ENCODE measurements around the gene CHKA.
A peak's percentile ranks its signal among the peaks of the same experiment; 100 is the strongest.

CHKA gene

GRCh38 chr11:68033708-68034045 lies 87.5 kb downstream of the CHKA start:
- DNase-seq (ENCODE audit: low read depth in 1 of 2, low spot score in 1 of 2), result no peak

- no peak for DNase-seq (ENCODE audit: low read depth in 1 of 2, low spot score in 1 of 2)
Observed at GRCh38 chr11:68032997-68033707, 88.0 kb downstream of the CHKA start.

DNA sequence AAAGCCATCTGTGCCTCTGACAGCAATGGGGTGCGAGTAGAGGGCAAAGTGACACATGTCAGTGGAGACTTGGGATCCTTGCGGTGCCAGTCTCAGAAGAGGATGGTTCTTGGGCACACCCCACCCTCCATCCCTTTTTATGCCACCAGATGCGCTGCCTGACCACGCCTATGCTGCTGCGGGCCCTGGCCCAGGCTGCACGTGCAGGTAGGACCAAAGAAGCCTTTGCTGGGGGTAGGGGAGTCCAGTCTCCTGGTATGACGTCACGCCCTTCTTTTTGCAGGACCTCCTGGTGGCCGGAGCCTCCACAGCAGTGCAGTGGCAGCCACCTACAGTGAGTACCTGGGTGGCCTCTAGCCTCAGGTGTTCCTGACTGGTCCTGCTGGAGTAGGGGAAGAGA lies 89.2 kb downstream of the CHKA start:
- no peak for DNase-seq (ENCODE audit: low read depth in 1 of 2, low spot score in 1 of 2)

- no peak for DNase-seq (ENCODE audit: low read depth in 1 of 2, low spot score in 1 of 2)
Observed at GRCh38 chr11:68031144-68031464, 90.1 kb downstream of the CHKA start.

- peak; percentile 95 to 96 for DNase-seq (ENCODE audit: low read depth in 1 of 2, low spot score in 1 of 2)
Observed at GRCh38 chr11:68030318-68031143, 90.7 kb downstream of the CHKA start, which contains the start of gene NDUFS8. TSS of gene NDUFS8 (plus strand) at chr11:68030681. CDS start at chr11:68032152, 1,471 bp downstream.

DNA sequence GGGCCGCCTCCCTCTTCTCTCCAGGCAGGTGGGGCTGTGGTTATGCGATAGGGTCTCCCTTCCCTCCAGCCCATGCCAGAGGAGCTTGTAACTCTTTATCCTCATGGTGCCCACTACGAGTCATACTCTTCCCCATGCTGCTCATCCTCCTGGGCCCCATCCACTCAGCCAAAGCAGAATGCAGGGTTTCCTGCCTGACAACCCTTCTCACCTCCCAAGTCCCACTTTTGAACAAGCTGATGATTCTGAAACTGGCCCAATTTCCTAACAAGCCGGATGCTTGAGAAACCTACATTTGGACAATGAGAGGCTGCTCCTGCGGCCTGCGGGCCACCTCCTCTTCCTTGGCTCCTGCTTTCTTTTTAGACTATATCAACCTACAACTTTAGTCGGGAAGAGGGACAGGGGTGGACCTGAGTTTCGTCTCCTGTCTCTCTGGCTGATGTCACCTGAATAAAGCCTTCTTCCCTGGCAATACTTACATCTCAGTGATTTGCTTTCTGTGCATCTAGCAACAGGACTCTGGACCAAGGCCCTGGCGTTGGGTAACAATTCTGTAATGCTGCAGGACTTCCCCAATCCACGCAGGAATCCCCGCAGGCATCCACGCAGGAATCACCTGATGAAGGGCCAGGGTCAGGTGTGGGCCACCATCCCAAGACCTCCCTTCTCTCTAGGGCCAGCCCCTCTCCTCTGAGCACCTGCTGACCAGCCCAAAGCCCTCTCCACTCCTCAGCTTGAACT lies 92.2 kb downstream of the CHKA start:
- no peak for DNase-seq (ENCODE audit: low read depth in 1 of 2, low spot score in 1 of 2)

DNA sequence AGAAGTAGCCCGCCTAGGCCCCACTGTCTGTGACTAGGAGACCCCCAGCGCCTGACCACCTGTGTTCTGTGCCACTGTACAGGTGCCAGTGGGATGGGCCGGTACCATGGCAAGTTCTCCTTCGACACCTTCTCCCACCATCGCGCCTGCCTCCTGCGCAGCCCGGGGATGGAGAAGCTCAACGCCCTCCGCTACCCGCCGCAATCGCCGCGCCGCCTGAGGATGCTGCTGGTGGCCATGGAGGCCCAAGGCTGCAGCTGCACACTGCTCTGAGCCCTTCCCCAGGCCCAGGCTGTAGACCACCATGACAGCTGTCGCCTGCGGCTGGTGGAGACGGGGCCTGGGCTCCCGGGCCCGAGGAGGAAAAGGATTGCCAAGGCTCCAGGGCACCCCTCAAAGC lies 93.5 kb downstream of the CHKA start:
- no peak for DNase-seq (ENCODE audit: low read depth in 1 of 2, low spot score in 1 of 2)

DNA sequence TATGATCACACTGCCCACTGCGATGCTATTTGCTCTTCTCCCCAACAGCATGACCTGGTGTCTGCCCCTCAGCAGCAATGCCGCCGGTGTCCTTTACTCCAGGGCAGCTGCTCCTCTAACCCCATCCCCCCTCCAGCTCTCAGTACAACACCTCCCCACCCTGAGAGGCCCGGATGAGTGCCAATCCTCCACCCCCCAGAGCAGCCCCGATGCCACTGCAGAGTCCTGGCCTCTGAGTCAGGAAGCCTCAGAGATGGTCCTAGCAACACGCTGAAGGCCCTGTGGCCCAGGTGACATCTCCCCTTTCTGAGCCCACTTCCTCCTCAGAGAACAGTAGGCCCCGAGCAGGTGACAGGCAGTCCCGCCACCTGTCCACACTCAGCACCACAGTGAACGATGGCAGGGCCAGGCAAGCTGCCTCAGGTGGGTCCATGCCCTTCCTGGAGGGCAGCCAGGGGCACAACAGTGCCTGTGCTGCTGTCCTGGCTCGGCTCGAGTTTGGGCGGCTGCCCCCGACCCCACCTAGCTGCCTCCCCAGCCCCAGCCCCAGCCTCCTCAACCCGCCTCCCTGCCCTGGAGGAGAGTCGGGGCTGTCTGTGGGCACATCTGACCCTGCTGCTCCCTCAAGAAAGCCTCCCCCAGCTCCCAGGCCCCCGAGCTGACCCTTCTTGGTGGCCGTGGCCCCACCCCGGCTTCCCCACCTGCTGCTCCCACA lies 94.6 kb downstream of the CHKA start:
- no peak for DNase-seq (ENCODE audit: low read depth in 1 of 2, low spot score in 1 of 2)

DNA sequence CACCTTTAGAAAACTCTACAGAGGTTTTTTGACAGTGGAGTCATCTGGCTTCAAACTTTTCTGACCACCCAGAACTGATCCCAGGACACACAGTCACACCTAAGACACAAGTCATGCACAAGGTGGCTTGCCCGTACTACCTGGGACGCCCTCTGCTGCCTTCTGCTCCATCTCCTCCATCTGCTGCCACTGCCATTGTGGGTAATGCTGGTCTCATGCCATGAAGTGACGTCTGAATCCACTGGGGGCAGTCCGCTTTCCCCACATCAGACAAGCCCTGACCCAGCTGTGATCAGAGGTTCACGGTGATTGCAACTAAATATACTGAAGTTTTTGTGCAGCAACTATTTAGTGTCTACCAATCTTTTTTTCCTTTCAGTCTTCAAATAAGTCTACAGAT lies 96.1 kb downstream of the CHKA start:
- DNase-seq (ENCODE audit: low read depth in 1 of 2, low spot score in 1 of 2), result no peak

GRCh38 chr11:68024508-68024907 lies 96.7 kb downstream of the CHKA start:
- DNase-seq (ENCODE audit: low read depth in 1 of 2, low spot score in 1 of 2), result no peak

GRCh38 chr11:68022531-68022930 lies 98.7 kb downstream of the CHKA start:
- no peak for DNase-seq (ENCODE audit: low read depth in 1 of 2, low spot score in 1 of 2)

- DNase-seq (ENCODE audit: low read depth in 1 of 2, low spot score in 1 of 2), result no peak
Observed at GRCh38 chr11:68021167-68021787, 99.9 kb downstream of the CHKA start.

DNA sequence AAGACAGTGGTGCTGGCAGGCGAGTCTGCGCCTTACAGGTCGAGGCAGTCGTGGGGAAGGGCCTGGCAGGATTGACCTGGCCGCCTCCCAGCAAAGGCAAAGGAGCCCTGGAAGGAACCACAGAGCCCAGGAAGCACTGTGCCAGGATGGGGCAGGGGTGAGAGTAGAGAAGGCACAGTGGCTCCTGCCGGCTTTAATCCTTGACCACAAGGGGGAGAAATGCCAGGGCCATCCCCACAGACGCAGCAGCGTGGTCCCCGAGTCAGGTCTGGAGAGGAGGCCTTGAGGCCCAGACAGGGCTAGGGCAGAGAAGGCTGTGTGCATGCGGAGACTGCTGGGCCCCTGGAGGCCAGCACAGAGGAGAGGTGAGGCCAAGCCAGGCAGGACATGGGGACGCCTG lies 100.6 kb downstream of the CHKA start:
- no peak for DNase-seq (ENCODE audit: low read depth in 1 of 2, low spot score in 1 of 2)

GRCh38 chr11:68019486-68019885 lies 101.7 kb downstream of the CHKA start:
- DNase-seq (ENCODE audit: low read depth in 1 of 2, low spot score in 1 of 2), result no peak

DNA sequence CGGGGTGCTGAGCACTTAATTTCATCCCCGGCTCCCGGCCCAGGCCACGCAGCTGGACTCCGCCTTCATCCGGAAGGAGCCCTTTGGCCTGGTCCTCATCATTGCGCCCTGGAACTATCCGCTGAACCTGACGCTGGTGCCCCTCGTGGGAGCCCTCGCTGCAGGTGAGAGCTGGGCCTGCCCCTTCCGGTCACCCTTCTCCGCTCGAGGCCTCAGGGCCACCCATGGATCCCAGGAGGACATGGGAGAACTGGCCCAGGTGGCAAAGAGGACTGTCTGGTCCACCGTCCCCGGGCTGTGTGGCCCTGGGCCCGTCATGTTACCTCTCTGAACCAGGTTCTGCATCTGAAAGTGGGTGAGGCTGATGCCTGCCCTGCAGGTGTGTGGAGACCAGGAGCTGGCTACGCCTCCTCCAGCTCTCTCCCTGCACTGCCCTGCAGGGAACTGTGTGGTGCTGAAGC lies 102.4 kb downstream of the CHKA start:
- no peak for DNase-seq (ENCODE audit: low read depth in 1 of 2, low spot score in 1 of 2)

- no peak for DNase-seq (ENCODE audit: low read depth in 1 of 2, low spot score in 1 of 2)
Observed at GRCh38 chr11:68017980-68018729, 103.0 kb downstream of the CHKA start.

GRCh38 chr11:68016904-68017817 lies 104.0 kb downstream of the CHKA start:
- DNase-seq (ENCODE audit: low read depth in 1 of 2, low spot score in 1 of 2), result no peak

DNA sequence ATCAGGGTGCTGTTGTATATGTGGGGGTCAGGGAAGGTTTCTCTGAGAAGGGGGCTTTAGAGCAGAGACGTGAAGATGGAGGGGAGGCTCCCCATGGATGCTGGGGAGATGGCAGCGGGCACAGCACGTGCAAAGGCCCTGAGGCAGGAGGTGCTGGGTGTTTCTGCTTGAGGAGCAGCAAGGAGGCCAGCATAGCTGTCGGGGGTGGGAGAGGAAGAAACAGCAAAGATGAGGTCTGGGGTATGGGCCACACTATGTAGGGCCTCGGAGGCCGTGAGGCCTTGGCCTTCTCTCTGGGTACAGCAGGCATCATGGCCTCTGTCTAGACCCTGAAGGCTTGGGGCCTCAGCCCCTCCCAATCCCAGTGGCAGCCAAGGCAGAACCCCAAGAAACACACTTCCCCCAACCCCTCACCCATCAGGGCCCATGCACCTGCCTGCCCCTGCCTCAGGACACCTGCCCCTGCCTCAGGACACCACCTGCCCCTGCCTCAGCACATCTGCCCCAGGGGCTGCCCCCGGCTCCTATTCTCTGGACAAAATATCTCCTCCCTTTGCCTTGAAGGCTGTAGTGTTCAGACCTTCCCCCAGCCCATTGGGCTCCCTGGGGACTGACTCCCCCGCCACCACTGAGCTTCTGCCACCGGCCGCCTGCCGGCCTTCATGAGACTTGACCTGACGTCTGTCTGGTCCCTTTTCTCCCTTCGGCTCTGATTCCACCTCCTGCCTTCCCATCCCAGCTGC lies 104.9 kb downstream of the CHKA start:
- no peak for DNase-seq (ENCODE audit: low read depth in 1 of 2, low spot score in 1 of 2)

Measured in activated CD4-positive, alpha-beta T cell treated with anti-CD3 and anti-CD28 coated beads, Interleukin-2, amount 50 U/mL, for 24 hours (primary cell).